CD14-positive monocyte (primary cell): ENCODE results near the gene MTG2. TPM values are rescaled to one million over a fixed set of nuclear protein-coding genes. Genes with fewer than 3 reads are reported as not detected.

Source experiments
- DNase-seq, 3 donors: peaks; one replicate each; pipeline ENCODE4 v3.0.0-alpha.2; 2011 to 2022
- H2AFZ ChIP-seq: 2 replicates; pipeline ENCODE4 v1.6.0; 2012; ENCODE audit warnings: mild to moderate bottlenecking, low read depth, low read length, inconsistent platforms; ENCODE audit not compliant: insufficient read depth, poor library complexity, severe bottlenecking
- H3K27ac ChIP-seq, 2 donors: 1 replicate in 1 of 2; 2 replicates in 1 of 2; pipeline ENCODE4 v1.5.1; 2012 to 2013; ENCODE audit warnings: low read length in 2 of 2, control low read depth in 1 of 2, inconsistent platforms in 1 of 2, low read depth in 1 of 2, mild to moderate bottlenecking in 1 of 2
- H3K27me3 ChIP-seq, 2 donors: one replicate each; pipeline versions ENCODE4 v1.6.0 to v1.6.1; 2011 to 2013; ENCODE audit warnings: low read length in 2 of 2; ENCODE audit not compliant: control insufficient read depth in 2 of 2, insufficient read depth in 2 of 2
- H3K36me3 ChIP-seq, 2 donors: replicated peaks in 1 of 2; 1 replicate in 1 of 2; 2 replicates in 1 of 2; pipeline versions ENCODE4 v1.5.1 to v1.6.1; 2012 to 2013; ENCODE audit warnings: low read length in 2 of 2, control low read depth in 1 of 2, inconsistent platforms in 1 of 2, mild to moderate bottlenecking in 1 of 2; ENCODE audit not compliant: insufficient read depth in 2 of 2, control insufficient read depth in 1 of 2
- H3K4me1 ChIP-seq, 2 donors: 1 replicate in 1 of 2; 2 replicates in 1 of 2; pipeline versions ENCODE4 v1.5.1 to v1.6.1; 2012 to 2013; ENCODE audit warnings: low read length in 2 of 2, control low read depth in 1 of 2, inconsistent platforms in 1 of 2, mild to moderate bottlenecking in 1 of 2, moderate library complexity in 1 of 2; ENCODE audit not compliant: insufficient read depth in 2 of 2, control insufficient read depth in 1 of 2
- H3K4me2 ChIP-seq: replicated peaks from 2 replicates; pipeline ENCODE3; 2012; ENCODE audit warnings: low read length, moderate library complexity, mild to moderate bottlenecking; ENCODE audit not compliant: poor library complexity, severe bottlenecking; ENCODE audit errors: extremely low read depth
- H3K4me3 ChIP-seq, 3 experiments: fragments of 200-600 bp in 1 of 3; sonication (generic) in 1 of 3; replicated peaks in 1 of 3; 1 replicate in 2 of 3; 2 replicates in 1 of 3; pipeline ENCODE4 v1.5.1; 2011 to 2013; ENCODE audit warnings: low read length in 3 of 3, mild to moderate bottlenecking in 3 of 3, control low read depth in 2 of 3, low read depth in 2 of 3, inconsistent platforms in 1 of 3, moderate library complexity in 1 of 3
- H3K79me2 ChIP-seq: 2 replicates; pipeline ENCODE4 v1.6.0; 2012; ENCODE audit warnings: mild to moderate bottlenecking, control low read depth, inconsistent platforms, low read length, moderate library complexity; ENCODE audit not compliant: insufficient read depth
- H3K9ac ChIP-seq: 2 replicates; pipeline ENCODE4 v1.6.0; 2017; ENCODE audit warnings: low read length, mild to moderate bottlenecking; ENCODE audit not compliant: insufficient read depth, poor library complexity, severe bottlenecking
- H3K9me3 ChIP-seq, 2 donors: replicated peaks in 1 of 2; 1 replicate in 1 of 2; 2 replicates in 1 of 2; pipeline versions ENCODE4 v1.5.1 to v1.6.1; 2012 to 2013; ENCODE audit warnings: low read length in 2 of 2, control low read depth in 1 of 2; ENCODE audit not compliant: control insufficient read depth in 1 of 2, insufficient read depth in 1 of 2
- H4K20me1 ChIP-seq: 2 replicates; pipeline ENCODE4 v1.6.0; 2012; ENCODE audit warnings: mild to moderate bottlenecking, low read length, control low read depth, moderate library complexity; ENCODE audit not compliant: insufficient read depth
- H3K27ac Mint-ChIP-seq, 7 donors: one replicate each; pipeline ENCODE4 v1.8.0; 2020; ENCODE audit warnings: mild to moderate bottlenecking in 7 of 7, mixed read lengths in 7 of 7, moderate library complexity in 6 of 7, inconsistent platforms in 2 of 7
- H3K27me3 Mint-ChIP-seq, 3 donors: one replicate each; pipeline ENCODE4 v1.8.0; 2021 to 2022; ENCODE audit warnings: low read depth in 3 of 3, mild to moderate bottlenecking in 3 of 3, mixed read lengths in 3 of 3, moderate library complexity in 3 of 3, inconsistent platforms in 1 of 3
- H3K36me3 Mint-ChIP-seq, 2 donors: one replicate each; pipeline ENCODE4 v1.8.0; 2020; ENCODE audit warnings: mixed read lengths in 2 of 2, inconsistent platforms in 1 of 2, mild to moderate bottlenecking in 1 of 2
- H3K4me1 Mint-ChIP-seq: one replicate; pipeline ENCODE4 v1.8.0; 2020; ENCODE audit warnings: mild to moderate bottlenecking, mixed read lengths
- H3K4me3 Mint-ChIP-seq, 2 donors: one replicate each; pipeline ENCODE4 v1.8.0; 2020; ENCODE audit warnings: mild to moderate bottlenecking in 2 of 2, mixed read lengths in 2 of 2, moderate library complexity in 1 of 2
- H3K9me3 Mint-ChIP-seq, 7 donors: one replicate each; pipeline ENCODE4 v1.8.0; 2020 to 2022; ENCODE audit warnings: mixed read lengths in 7 of 7, mild to moderate bottlenecking in 6 of 7, moderate library complexity in 6 of 7, inconsistent platforms in 2 of 7
- WGBS: methylation state at CpG from one replicate; pipeline ENCODE4 v1.1.5; 2013; ENCODE audit warnings: missing lambda C conversion rate; ENCODE audit not compliant: insufficient coverage; 5-methylcytosine and 5-hydroxymethylcytosine counted together
- intact Hi-C, 2 donors: fragments of 100-400 bp; cut with micrococcal nuclease; formaldehyde crosslinking; loops; one replicate each; pipeline versions ENCODE4 v1.15.0 to v1.15.1; 2023
- polyA plus RNA-seq, 3 donors: library from polyadenylated mRNA; depleted of rRNA in 1 of 3; unstranded in 2 of 3; stranded (reverse) in 1 of 3; fragments of 300-500 nt in 2 of 3; fragments of >200 nt in 1 of 3; fragmentation: Illumina TruSeq in 2 of 3; gene quantifications; 1 replicate in 2 of 3; 2 replicates in 1 of 3; pipeline ENCODE4 v1.2.3, GENCODE V29; 2012 to 2021
- TF ChIP-seq, protein P1 (sequence below): fragments of 200-600 bp; IDR thresholded peaks from one replicate; pipeline ENCODE4 v1.8.0; 2022; ENCODE audit warnings: antibody characterized with exemption, mild to moderate bottlenecking

Gene MTG2
- polyA plus RNA-seq, 3 donors: 10.8 to 16.1 (median 14.9) TPM

GRCh38 chr20:62143957-62144825 is 38.6 kb upstream of the MTG2 start:
- H3K36me3 Mint-ChIP-seq: peaks cover 17 to 20% of the 10 kb centered on the region in 2 donors
- DNase-seq: peak; percentile 32 to 41 (median 38)

GRCh38 chr20:62145688-62146018 is 37.2 kb upstream of the MTG2 start:
- TF ChIP-seq, protein P1, sequence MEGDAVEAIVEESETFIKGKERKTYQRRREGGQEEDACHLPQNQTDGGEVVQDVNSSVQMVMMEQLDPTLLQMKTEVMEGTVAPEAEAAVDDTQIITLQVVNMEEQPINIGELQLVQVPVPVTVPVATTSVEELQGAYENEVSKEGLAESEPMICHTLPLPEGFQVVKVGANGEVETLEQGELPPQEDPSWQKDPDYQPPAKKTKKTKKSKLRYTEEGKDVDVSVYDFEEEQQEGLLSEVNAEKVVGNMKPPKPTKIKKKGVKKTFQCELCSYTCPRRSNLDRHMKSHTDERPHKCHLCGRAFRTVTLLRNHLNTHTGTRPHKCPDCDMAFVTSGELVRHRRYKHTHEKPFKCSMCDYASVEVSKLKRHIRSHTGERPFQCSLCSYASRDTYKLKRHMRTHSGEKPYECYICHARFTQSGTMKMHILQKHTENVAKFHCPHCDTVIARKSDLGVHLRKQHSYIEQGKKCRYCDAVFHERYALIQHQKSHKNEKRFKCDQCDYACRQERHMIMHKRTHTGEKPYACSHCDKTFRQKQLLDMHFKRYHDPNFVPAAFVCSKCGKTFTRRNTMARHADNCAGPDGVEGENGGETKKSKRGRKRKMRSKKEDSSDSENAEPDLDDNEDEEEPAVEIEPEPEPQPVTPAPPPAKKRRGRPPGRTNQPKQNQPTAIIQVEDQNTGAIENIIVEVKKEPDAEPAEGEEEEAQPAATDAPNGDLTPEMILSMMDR: no peak
- 93% methylated on average over 3 of the region's 7 CpGs for WGBS
- intact Hi-C loops: loop anchor here in 1 of 2 donors (10.0 kb wide), 2 partner anchors 659 to 1839 kb away; partner anchors contain the start of genes OGFR and PRPF6
- DNase-seq: no peak
- Histone ChIP-seq H3K27ac (no peak overlapping the region), H3K4me1 (peaks cover 27 to 35% of the 10 kb centered on the region in 2 donors), H3K4me2 (no peak overlapping the region), H3K9ac (no peak overlapping the region), H3K79me2 (peaks cover 88% of the 10 kb centered on the region), H2AFZ (no peak overlapping the region), H3K27me3 (no peaks in the 10 kb centered on the region), H3K36me3 (peaks cover under 1 to 4% of the 10 kb centered on the region in 2 donors), H3K4me3 (no peak overlapping the region), H3K9me3 (no peaks in the 10 kb centered on the region), H4K20me1 (peaks cover 83% of the 10 kb centered on the region)
- no peaks in the 10 kb centered on the region for H3K27me3 Mint-ChIP-seq
- peak overlapping the region in 2 of 7 donors; percentile 50 for H3K27ac Mint-ChIP-seq
- no peak overlapping the region for H3K4me3 Mint-ChIP-seq
- H3K4me1 Mint-ChIP-seq: peaks cover 37% of the 10 kb centered on the region
- no peaks in the 10 kb centered on the region for H3K9me3 Mint-ChIP-seq
- H3K36me3 Mint-ChIP-seq: peaks cover 7 to 9% of the 10 kb centered on the region in 2 donors

More at GRCh38 chr20:62143957-62144825, 38.6 kb upstream of the MTG2 start:
- Histone ChIP-seq H4K20me1 (peaks cover 83% of the 10 kb centered on the region), H3K27ac (peak overlapping the region; percentile 56 to 89), H3K79me2 (peaks cover 88% of the 10 kb centered on the region), H3K27me3 (no peaks in the 10 kb centered on the region), H3K36me3 (peaks cover 15 to 19% of the 10 kb centered on the region in 2 donors), H3K9ac (peak overlapping the region; percentile 88), H3K9me3 (no peaks in the 10 kb centered on the region), H3K4me1 (peaks cover 27 to 35% of the 10 kb centered on the region in 2 donors), H3K4me3 (peak overlapping the region; percentile 54 to 87 (median 60)), H3K4me2 (peak overlapping the region; percentile 79), H2AFZ (no peak overlapping the region)
- H3K27ac Mint-ChIP-seq: peak overlapping the region; percentile 45 to 87 (median 85)
- under 1% methylated on average over 97 of the region's 104 CpGs for whole genome bisulfite sequencing
- TF ChIP-seq, protein P1: no peak
- H3K4me1 Mint-ChIP-seq: peaks cover 42% of the 10 kb centered on the region
- intact Hi-C loops: loop anchor here (2.0 to 10.0 kb wide), 8 partner anchors 37 to 1841 kb away; partner anchors contain the start of genes MTG2 (in 1 of the 2), OGFR (in 1 of the 2), OSBPL2 (in 1 of the 2) and PRPF6 (in 1 of the 2)
- no peaks in the 10 kb centered on the region for H3K9me3 Mint-ChIP-seq
- H3K4me3 Mint-ChIP-seq: peak overlapping the region; percentile 80 to 89
- no peaks in the 10 kb centered on the region for H3K27me3 Mint-ChIP-seq
